Measurements from ENCODE around the gene ZBTB7C.

DNA sequence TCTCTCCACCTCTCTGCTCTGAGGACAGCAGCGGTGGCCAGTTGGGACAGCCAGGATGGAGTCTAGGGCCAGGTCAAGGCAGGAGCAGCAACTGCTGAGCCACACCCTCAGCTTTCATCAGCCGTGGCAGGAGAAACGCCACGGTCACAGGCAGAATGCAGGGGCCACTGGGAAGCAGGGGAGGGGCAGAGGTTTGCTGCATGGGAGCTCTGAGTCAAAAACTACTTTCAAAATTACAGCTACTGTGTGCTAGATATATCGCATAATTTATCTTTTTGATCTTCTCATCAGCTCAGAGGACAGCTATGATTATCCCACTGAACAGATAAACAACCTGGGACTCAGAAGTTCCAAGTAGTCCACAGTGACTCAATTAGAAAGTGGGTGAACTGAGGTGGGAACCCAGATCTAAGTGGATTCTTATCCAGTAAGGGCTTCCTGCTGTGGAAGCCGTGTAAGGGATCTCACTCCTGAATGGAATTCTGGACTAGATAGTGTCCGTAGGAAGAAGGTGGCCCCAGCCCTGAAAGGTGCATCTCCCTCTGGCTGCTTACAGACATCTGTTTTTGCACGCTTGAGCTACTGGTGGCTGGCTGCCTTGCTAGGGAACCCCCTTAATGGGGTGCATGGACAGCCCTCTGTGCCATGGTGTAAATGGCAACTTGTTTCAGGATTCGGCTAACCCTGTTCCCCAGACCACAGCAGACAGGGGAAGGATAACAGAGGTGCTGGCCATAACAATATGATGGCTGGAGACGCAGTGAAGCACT lies 284.1 kb downstream of the ZBTB7C start:
- TF ChIP-seq, protein P1, sequence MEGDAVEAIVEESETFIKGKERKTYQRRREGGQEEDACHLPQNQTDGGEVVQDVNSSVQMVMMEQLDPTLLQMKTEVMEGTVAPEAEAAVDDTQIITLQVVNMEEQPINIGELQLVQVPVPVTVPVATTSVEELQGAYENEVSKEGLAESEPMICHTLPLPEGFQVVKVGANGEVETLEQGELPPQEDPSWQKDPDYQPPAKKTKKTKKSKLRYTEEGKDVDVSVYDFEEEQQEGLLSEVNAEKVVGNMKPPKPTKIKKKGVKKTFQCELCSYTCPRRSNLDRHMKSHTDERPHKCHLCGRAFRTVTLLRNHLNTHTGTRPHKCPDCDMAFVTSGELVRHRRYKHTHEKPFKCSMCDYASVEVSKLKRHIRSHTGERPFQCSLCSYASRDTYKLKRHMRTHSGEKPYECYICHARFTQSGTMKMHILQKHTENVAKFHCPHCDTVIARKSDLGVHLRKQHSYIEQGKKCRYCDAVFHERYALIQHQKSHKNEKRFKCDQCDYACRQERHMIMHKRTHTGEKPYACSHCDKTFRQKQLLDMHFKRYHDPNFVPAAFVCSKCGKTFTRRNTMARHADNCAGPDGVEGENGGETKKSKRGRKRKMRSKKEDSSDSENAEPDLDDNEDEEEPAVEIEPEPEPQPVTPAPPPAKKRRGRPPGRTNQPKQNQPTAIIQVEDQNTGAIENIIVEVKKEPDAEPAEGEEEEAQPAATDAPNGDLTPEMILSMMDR (IDR thresholded peaks at IDR 0.05), result no peak
- no peak for TF ChIP-seq POLR2A (IDR thresholded peaks at IDR 0.05)

Data from body of pancreas (tissue), 4 donors.